Amniotic stem cell (primary cell): Measurements from ENCODE around the gene FDXR.
"Not testable (repeated sequence)": the region's sequence is repeated elsewhere in the genome, so short reads cannot be mapped to it uniquely, and the experiment has no call there.

Experiments
- DNase-seq: peaks from one replicate; lab custom pipeline; 2025; lab: John Stamatoyannopoulos, UW

Gene FDXR

GRCh38 chr17:74872313-74873036 lies at the start of gene FDXR:
FDXR (minus strand) TSS chr17:74872994; CDS start chr17:74872944, 50 bp downstream.
- no peak for DNase-seq

- DNase-seq = no peak
Observed at GRCh38 chr17:74922172-74922571, 49.4 kb upstream of the FDXR start.

GRCh38 chr17:74921769-74922168 lies 49.0 kb upstream of the FDXR start:
- DNase-seq = no peak

GRCh38 chr17:74921026-74921681 lies 48.4 kb upstream of the FDXR start:
- no peak for DNase-seq

- no peak for DNase-seq
Observed at GRCh38 chr17:74920642-74921025, 47.8 kb upstream of the FDXR start.

GRCh38 chr17:74920306-74920620 lies 47.5 kb upstream of the FDXR start:
- DNase-seq = no peak

- no peak for DNase-seq
Observed at GRCh38 chr17:74919440-74920305, 46.9 kb upstream of the FDXR start.

GRCh38 chr17:74918906-74919305 lies 46.1 kb upstream of the FDXR start:
- DNase-seq = no peak

- DNase-seq = no peak
Observed at GRCh38 chr17:74917430-74917829, 44.6 kb upstream of the FDXR start.

GRCh38 chr17:74916851-74917199 lies 44.0 kb upstream of the FDXR start:
- no peak for DNase-seq

- no peak for DNase-seq
Observed at GRCh38 chr17:74916136-74916850, 43.5 kb upstream of the FDXR start.

GRCh38 chr17:74911423-74911822 lies 38.6 kb upstream of the FDXR start:
- not testable (repeated sequence) for DNase-seq

- not testable (repeated sequence) for DNase-seq
Observed at GRCh38 chr17:74909097-74909496, 36.3 kb upstream of the FDXR start.

- no peak for DNase-seq
Observed at GRCh38 chr17:74907012-74907411, 34.2 kb upstream of the FDXR start.

GRCh38 chr17:74906214-74906793 lies 33.5 kb upstream of the FDXR start:
- DNase-seq = not testable (repeated sequence)

GRCh38 chr17:74904687-74905409 lies 32.1 kb upstream of the FDXR start:
- no peak for DNase-seq

GRCh38 chr17:74903671-74904070 lies 30.9 kb upstream of the FDXR start:
- DNase-seq = no peak

GRCh38 chr17:74903034-74903433 lies 30.2 kb upstream of the FDXR start:
- DNase-seq = no peak

GRCh38 chr17:74901353-74902135 lies 28.8 kb upstream of the FDXR start:
- DNase-seq = no peak

GRCh38 chr17:74900208-74900607 lies 27.4 kb upstream of the FDXR start:
- no peak for DNase-seq
